ENCODE results near the gene SBNO2.

DNA sequence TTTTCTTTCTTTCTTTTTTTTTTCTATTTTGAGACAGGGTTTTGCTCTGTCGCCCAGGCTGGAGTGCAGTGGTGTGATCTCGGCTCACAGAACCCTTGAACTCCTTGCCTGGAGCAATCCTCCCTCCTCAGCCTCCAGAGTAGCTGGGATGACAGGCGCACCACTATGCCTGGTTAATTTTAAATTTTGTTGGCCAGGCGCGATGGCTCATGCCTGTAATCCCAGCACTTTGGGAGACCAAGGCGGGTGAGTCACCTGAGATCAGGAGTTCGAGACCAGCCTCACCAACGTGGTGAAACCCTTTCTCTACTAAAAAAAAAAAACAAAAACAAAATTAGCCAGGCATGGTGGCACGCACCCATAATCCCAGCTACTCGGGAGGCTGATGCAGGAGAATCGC is 8.7 kb upstream of the SBNO2 start:
- TF ChIP-seq, protein P1, sequence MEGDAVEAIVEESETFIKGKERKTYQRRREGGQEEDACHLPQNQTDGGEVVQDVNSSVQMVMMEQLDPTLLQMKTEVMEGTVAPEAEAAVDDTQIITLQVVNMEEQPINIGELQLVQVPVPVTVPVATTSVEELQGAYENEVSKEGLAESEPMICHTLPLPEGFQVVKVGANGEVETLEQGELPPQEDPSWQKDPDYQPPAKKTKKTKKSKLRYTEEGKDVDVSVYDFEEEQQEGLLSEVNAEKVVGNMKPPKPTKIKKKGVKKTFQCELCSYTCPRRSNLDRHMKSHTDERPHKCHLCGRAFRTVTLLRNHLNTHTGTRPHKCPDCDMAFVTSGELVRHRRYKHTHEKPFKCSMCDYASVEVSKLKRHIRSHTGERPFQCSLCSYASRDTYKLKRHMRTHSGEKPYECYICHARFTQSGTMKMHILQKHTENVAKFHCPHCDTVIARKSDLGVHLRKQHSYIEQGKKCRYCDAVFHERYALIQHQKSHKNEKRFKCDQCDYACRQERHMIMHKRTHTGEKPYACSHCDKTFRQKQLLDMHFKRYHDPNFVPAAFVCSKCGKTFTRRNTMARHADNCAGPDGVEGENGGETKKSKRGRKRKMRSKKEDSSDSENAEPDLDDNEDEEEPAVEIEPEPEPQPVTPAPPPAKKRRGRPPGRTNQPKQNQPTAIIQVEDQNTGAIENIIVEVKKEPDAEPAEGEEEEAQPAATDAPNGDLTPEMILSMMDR (conservative IDR thresholded peaks at IDR 0.05; ENCODE audit: low read depth, low read length) = no peak
- TF ChIP-seq EZH2 (IDR thresholded peaks at IDR 0.05; ENCODE audit: borderline replicate concordance, low read depth, low read length, poor library complexity, severe bottlenecking) = no peak
